GM19351 (cell line): ENCODE results near the gene ATP2A3.

ENCODE experiments used
- ATAC-seq: cut with Tn5 transposase; IDR thresholded peaks from one replicate; pipeline ENCODE4 v1.9.1; 2021; ENCODE audit warnings: mild to moderate bottlenecking, moderate library complexity; ENCODE audit not compliant: unreplicated experiment

The ATP2A3 gene

DNA sequence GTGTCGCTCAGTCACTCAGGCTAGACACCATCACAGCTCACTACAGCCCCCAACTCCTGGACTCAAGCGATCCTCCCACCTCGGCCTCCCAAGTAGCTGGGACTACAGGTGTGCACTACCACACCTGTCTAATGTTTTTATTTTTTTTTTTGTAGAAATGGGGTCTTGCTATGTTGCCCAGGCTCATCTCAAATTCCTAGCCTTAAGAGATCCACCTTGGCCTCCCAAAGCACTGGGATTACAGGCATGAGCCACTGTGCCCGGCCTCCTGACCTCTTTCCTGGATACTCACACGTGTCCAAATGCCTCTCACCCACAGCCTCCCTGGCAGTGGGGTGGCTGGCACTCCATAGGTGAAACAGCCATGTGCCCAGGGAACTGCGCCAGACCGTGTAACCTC lies 88.9 kb downstream of the ATP2A3 start:
- ATAC-seq: no peak
